ENCODE measurements around the gene RPTOR. TPM values are rescaled to one million over a fixed set of nuclear protein-coding genes. Genes with fewer than 3 reads are reported as not detected.
A peak's percentile ranks its signal among the peaks of the same experiment; 100 is the strongest.

Gene RPTOR
- total RNA-seq, 2 experiments from 2014 or later = 53.1 to 54.0 TPM

GRCh38 chr17:80824549-80825470 lies 280.2 kb downstream of the RPTOR start:
- Mint-ChIP-seq H3K4me1 (ENCODE audit: low read depth) (peaks cover 58% of the 10 kb centered on the region), H3K27ac (peak overlapping the region; percentile 60)

GRCh38 chr17:80825471-80826345 lies 281.1 kb downstream of the RPTOR start:
- POLR2A ChIA-PET = interaction anchor here (0.6 kb wide), 1 partner anchor 16 kb away, joined by 3 read pairs; no protein-coding TSS in a partner anchor

More at GRCh38 chr17:80824549-80825470, 280.2 kb downstream of the RPTOR start:
- no peaks in the 10 kb centered on the region for H3K27me3 Mint-ChIP-seq (ENCODE audit: low read depth)
- ChIA-PET POLR2A (interaction anchor here (1.2 kb wide), 1 partner anchor 9 kb away, joined by 3 read pairs; no protein-coding TSS in a partner anchor), CTCF (interaction anchor here (0.6 kb wide), 1 partner anchor 39 kb away, joined by 3 read pairs; no protein-coding TSS in a partner anchor)
- no peak overlapping the region for H3K4me3 Mint-ChIP-seq
- H3K9me3 Mint-ChIP-seq (ENCODE audit: insufficient read depth) = no peaks in the 10 kb centered on the region
- H3K36me3 Mint-ChIP-seq (ENCODE audit: low read depth) = peaks cover 48% of the 10 kb centered on the region
- DNase-seq (no peak), ATAC-seq (no peak)

GRCh38 chr17:80826346-80826954 lies 281.8 kb downstream of the RPTOR start:
- POLR2A ChIA-PET = interaction anchor here (1.6 kb wide), 1 partner anchor 372 kb away, joined by 3 read pairs; no protein-coding TSS in a partner anchor
- Mint-ChIP-seq H3K9me3 (ENCODE audit: insufficient read depth) (no peaks in the 10 kb centered on the region), H3K27ac (peak overlapping the region; percentile 78), H3K36me3 (ENCODE audit: low read depth) (peaks cover 59% of the 10 kb centered on the region), H3K27me3 (ENCODE audit: low read depth) (no peaks in the 10 kb centered on the region), H3K4me1 (ENCODE audit: low read depth) (peaks cover 58% of the 10 kb centered on the region), H3K4me3 (no peak overlapping the region)
- ATAC-seq (no peak), DNase-seq (no peak)
- CTCF ChIA-PET = no interaction called here

More at GRCh38 chr17:80825471-80826345, 281.1 kb downstream of the RPTOR start:
- no peaks in the 10 kb centered on the region for H3K9me3 Mint-ChIP-seq (ENCODE audit: insufficient read depth)
- peaks cover 54% of the 10 kb centered on the region for H3K36me3 Mint-ChIP-seq (ENCODE audit: low read depth)
- DNase-seq = no peak
- no peak for ATAC-seq
- CTCF ChIA-PET = no interaction called here
- no peaks in the 10 kb centered on the region for H3K27me3 Mint-ChIP-seq (ENCODE audit: low read depth)
- H3K4me1 Mint-ChIP-seq (ENCODE audit: low read depth) = peaks cover 57% of the 10 kb centered on the region
- no peak overlapping the region for H3K4me3 Mint-ChIP-seq
- peak overlapping the region; percentile 60 for H3K27ac Mint-ChIP-seq

GRCh38 chr17:80826955-80827645 lies 282.5 kb downstream of the RPTOR start:
- no peak overlapping the region for H3K4me3 Mint-ChIP-seq
- no peaks in the 10 kb centered on the region for H3K27me3 Mint-ChIP-seq (ENCODE audit: low read depth)
- ATAC-seq (peak; percentile 34), DNase-seq (no peak)
- peaks cover 59% of the 10 kb centered on the region for H3K36me3 Mint-ChIP-seq (ENCODE audit: low read depth)
- ChIA-PET POLR2A (interaction anchor here (0.6 to 1.6 kb wide), 3 partner anchors 36 to 372 kb away, joined by 3 read pairs; no protein-coding TSS in a partner anchor), CTCF (interaction anchor here (1.2 kb wide), 1 partner anchor 71 kb away, joined by 3 read pairs; no protein-coding TSS in a partner anchor)
- H3K4me1 Mint-ChIP-seq (ENCODE audit: low read depth) = peaks cover 58% of the 10 kb centered on the region
- peak overlapping the region; percentile 78 for H3K27ac Mint-ChIP-seq
- H3K9me3 Mint-ChIP-seq (ENCODE audit: insufficient read depth) = no peaks in the 10 kb centered on the region

GRCh38 chr17:80827646-80828643 lies 283.3 kb downstream of the RPTOR start:
- Mint-ChIP-seq H3K27ac (peak overlapping the region; percentile 64), H3K36me3 (ENCODE audit: low read depth) (peaks cover 51% of the 10 kb centered on the region), H3K4me3 (no peak overlapping the region), H3K9me3 (ENCODE audit: insufficient read depth) (no peaks in the 10 kb centered on the region), H3K27me3 (ENCODE audit: low read depth) (no peaks in the 10 kb centered on the region), H3K4me1 (ENCODE audit: low read depth) (peaks cover 61% of the 10 kb centered on the region)
- CTCF ChIA-PET = interaction anchor here (0.8 to 1.2 kb wide), 2 partner anchors 9 to 70 kb away, joined by 3 read pairs; no protein-coding TSS in a partner anchor
- POLR2A ChIA-PET = interaction anchor here (0.6 to 1.6 kb wide), 3 partner anchors 37 to 373 kb away, joined by 3 read pairs; no protein-coding TSS in a partner anchor
- ATAC-seq (no peak), DNase-seq (no peak)

GRCh38 chr17:80829166-80829813 lies 284.7 kb downstream of the RPTOR start:
- CTCF ChIA-PET = no interaction called here
- ATAC-seq (no peak), DNase-seq (no peak)
- H3K36me3 Mint-ChIP-seq (ENCODE audit: low read depth) = peaks cover 50% of the 10 kb centered on the region
- no peak overlapping the region for H3K4me3 Mint-ChIP-seq
- H3K4me1 Mint-ChIP-seq (ENCODE audit: low read depth) = peaks cover 74% of the 10 kb centered on the region
- POLR2A ChIA-PET = no interaction called here
- peak overlapping the region; percentile 12 for H3K27ac Mint-ChIP-seq
- no peaks in the 10 kb centered on the region for H3K9me3 Mint-ChIP-seq (ENCODE audit: insufficient read depth)
- no peaks in the 10 kb centered on the region for H3K27me3 Mint-ChIP-seq (ENCODE audit: low read depth)

- Mint-ChIP-seq H3K9me3 (ENCODE audit: insufficient read depth) (no peaks in the 10 kb centered on the region), H3K27me3 (ENCODE audit: low read depth) (no peaks in the 10 kb centered on the region), H3K4me3 (no peak overlapping the region), H3K27ac (peak overlapping the region; percentile 51), H3K4me1 (ENCODE audit: low read depth) (peaks cover 80% of the 10 kb centered on the region), H3K36me3 (ENCODE audit: low read depth) (peaks cover 52% of the 10 kb centered on the region)
- CTCF ChIA-PET = interaction anchor here (0.8 kb wide), 1 partner anchor 255 kb away, joined by 3 read pairs; no protein-coding TSS in a partner anchor
- DNase-seq (no peak), ATAC-seq (no peak)
- POLR2A ChIA-PET = interaction anchor here (0.6 kb wide), 1 partner anchor 93 kb away, joined by 3 read pairs; no protein-coding TSS in a partner anchor
Measured at GRCh38 chr17:80830020-80830780, 285.6 kb downstream of the RPTOR start.

- H3K4me3 Mint-ChIP-seq = peak overlapping the region; percentile 83
- POLR2A ChIA-PET = interaction anchor here (1.1 kb wide), 1 partner anchor 12 kb away, joined by 3 read pairs; no protein-coding TSS in a partner anchor
Measured at GRCh38 chr17:80831491-80831890, 286.9 kb downstream of the RPTOR start.

GRCh38 chr17:80832266-80832676 lies 287.6 kb downstream of the RPTOR start:
- Mint-ChIP-seq H3K27me3 (ENCODE audit: low read depth) (no peaks in the 10 kb centered on the region), H3K4me3 (peak overlapping the region; percentile 83), H3K9me3 (ENCODE audit: insufficient read depth) (no peaks in the 10 kb centered on the region), H3K27ac (peak overlapping the region; percentile 96), H3K4me1 (ENCODE audit: low read depth) (peaks cover 70% of the 10 kb centered on the region), H3K36me3 (ENCODE audit: low read depth) (peaks cover 50% of the 10 kb centered on the region)
- CTCF ChIA-PET = interaction anchor here (0.9 to 2.3 kb wide), 13 partner anchors 10 to 102 kb away, joined by 3 to 15 read pairs (median 6); no protein-coding TSS in a partner anchor
- POLR2A ChIA-PET = interaction anchor here (1.1 to 2.2 kb wide), 12 partner anchors 10 to 67 kb away, joined by 3 to 20 read pairs (median 8); no protein-coding TSS in a partner anchor
- no peak for ATAC-seq
- no peak for DNase-seq

More at GRCh38 chr17:80831491-80831890, 286.9 kb downstream of the RPTOR start:
- DNase-seq (no peak), ATAC-seq (no peak)
- H3K27ac Mint-ChIP-seq = peak overlapping the region; percentile 96
- no peaks in the 10 kb centered on the region for H3K9me3 Mint-ChIP-seq (ENCODE audit: insufficient read depth)
- peaks cover 76% of the 10 kb centered on the region for H3K4me1 Mint-ChIP-seq (ENCODE audit: low read depth)
- peaks cover 48% of the 10 kb centered on the region for H3K36me3 Mint-ChIP-seq (ENCODE audit: low read depth)
- no peaks in the 10 kb centered on the region for H3K27me3 Mint-ChIP-seq (ENCODE audit: low read depth)
- CTCF ChIA-PET = interaction anchor here (1.8 to 2.3 kb wide), 2 partner anchors 17 to 68 kb away, joined by 8 to 10 read pairs; no protein-coding TSS in a partner anchor

Measured in activated CD8-positive, alpha-beta T cell treated with anti-CD3 and anti-CD28 coated beads, Interleukin-2, amount 10 ng/mL, durations not matched to agents 7 days and 5 days (primary cell).